Common myeloid progenitor, CD34-positive (primary cell): ENCODE measurements around the gene DENND1B.
A peak's percentile ranks its signal among the peaks of the same experiment; 100 is the strongest.

Experiments
- CTCF ChIA-PET: fragments of 350-600 bp; sonication (Branson Sonifier 250); formaldehyde crosslinking; loops from one replicate; lab custom pipeline; 2021; ENCODE audit warnings: antibody characterized with exemption; lab: Charles Lee
- POLR2A ChIA-PET: fragments of 350-600 bp; sonication (Branson Sonifier 250); formaldehyde crosslinking; loops from one replicate; lab custom pipeline; 2021; ENCODE audit warnings: antibody characterized with exemption; lab: Charles Lee
- DNase-seq, 3 donors: peaks; one replicate each; pipeline versions ENCODE4 v3.0.0 to v3.0.0-alpha.2; 2013
- H3K27ac ChIP-seq, 2 experiments: 1 replicate in 1 of 2; 2 replicates in 1 of 2; pipeline ENCODE4 v1.7.0; 2013; ENCODE audit warnings: inconsistent platforms in 2 of 2, low read length in 2 of 2, mild to moderate bottlenecking in 2 of 2, low read depth in 1 of 2, moderate library complexity in 1 of 2; ENCODE audit not compliant: severe bottlenecking in 2 of 2, insufficient read depth in 1 of 2, poor library complexity in 1 of 2
- H3K27me3 ChIP-seq, 5 experiments: replicated peaks in 2 of 5; 1 replicate in 3 of 5; 2 replicates in 2 of 5; pipeline versions ENCODE4 v1.6.1 to v1.7.0; 2013; ENCODE audit warnings: low read length in 4 of 5, mild to moderate bottlenecking in 2 of 5, moderate library complexity in 2 of 5, inconsistent platforms in 1 of 5; ENCODE audit not compliant: insufficient read depth in 5 of 5, control insufficient read depth in 4 of 5
- H3K36me3 ChIP-seq, 4 experiments: 1 replicate in 2 of 4; 2 replicates in 2 of 4; pipeline versions ENCODE4 v1.6.1 to v1.7.0; 2013; ENCODE audit warnings: low read length in 3 of 4, control low read depth in 1 of 4, mild to moderate bottlenecking in 1 of 4; ENCODE audit not compliant: control insufficient read depth in 4 of 4, insufficient read depth in 4 of 4
- H3K4me1 ChIP-seq, 4 experiments: 1 replicate in 3 of 4; 2 replicates in 1 of 4; pipeline versions ENCODE4 v1.6.1 to v1.7.1; 2013; ENCODE audit warnings: low read length in 3 of 4, mild to moderate bottlenecking in 3 of 4, control low read depth in 1 of 4, inconsistent platforms in 1 of 4, moderate library complexity in 1 of 4; ENCODE audit not compliant: control insufficient read depth in 4 of 4, insufficient read depth in 4 of 4; ENCODE audit errors: control extremely low read depth in 1 of 4
- H3K4me3 ChIP-seq, 7 experiments: 1 replicate in 4 of 7; 2 replicates in 3 of 7; pipeline versions ENCODE4 v1.5.1 to v1.7.0; 2013; ENCODE audit warnings: mild to moderate bottlenecking in 7 of 7, low read length in 6 of 7, moderate library complexity in 6 of 7, inconsistent platforms in 2 of 7, low read depth in 2 of 7, control low read depth in 1 of 7; ENCODE audit not compliant: insufficient read depth in 4 of 7, control insufficient read depth in 1 of 7; ENCODE audit errors: extremely low read depth in 1 of 7
- H3K9me3 ChIP-seq, 5 experiments: 1 replicate in 4 of 5; 2 replicates in 1 of 5; pipeline versions ENCODE4 v1.6.1 to v1.7.1; 2013; ENCODE audit warnings: low read length in 4 of 5, mild to moderate bottlenecking in 2 of 5, inconsistent platforms in 1 of 5, low read depth in 1 of 5, moderate library complexity in 1 of 5; ENCODE audit not compliant: control insufficient read depth in 4 of 5, insufficient read depth in 2 of 5; ENCODE audit errors: control extremely low read depth in 1 of 5
- WGBS: methylation state at CpG from one replicate; pipeline ENCODE4 v1.1.5; 2013; ENCODE audit not compliant: insufficient coverage; 5-methylcytosine and 5-hydroxymethylcytosine counted together

The DENND1B gene

GRCh38 chr1:197783510-197783948 is 8.2 kb upstream of the DENND1B start:
- WGBS = 71% methylated on average over 1 of the region's 1 CpG
- H3K4me3 ChIP-seq = no peak overlapping the region
- no peaks in the 10 kb centered on the region for H3K27me3 ChIP-seq
- peaks cover 0 to 7% (median 0%) of the 10 kb centered on the region in 5 experiments for H3K9me3 ChIP-seq
- POLR2A ChIA-PET = no interaction called here
- DNase-seq = no peak
- no peaks in the 10 kb centered on the region for H3K36me3 ChIP-seq
- CTCF ChIA-PET = interaction anchor here (1.0 to 1.4 kb wide), 5 partner anchors 9 to 85 kb away, joined by 3 to 5 read pairs (median 4); no protein-coding TSS in a partner anchor
- no peak overlapping the region for H3K27ac ChIP-seq
- peaks cover 6 to 22% (median 13%) of the 10 kb centered on the region in 4 experiments for H3K4me1 ChIP-seq

- WGBS = 94% methylated on average over 2 of the region's 3 CpGs
- no peaks in the 10 kb centered on the region for H3K36me3 ChIP-seq
- no peak overlapping the region for H3K4me3 ChIP-seq
- H3K9me3 ChIP-seq = peaks cover 0 to 7% (median 0%) of the 10 kb centered on the region in 5 experiments
- POLR2A ChIA-PET = no interaction called here
- no peak overlapping the region for H3K27ac ChIP-seq
- peaks cover 9 to 25% (median 16%) of the 10 kb centered on the region in 4 experiments for H3K4me1 ChIP-seq
- H3K27me3 ChIP-seq = no peaks in the 10 kb centered on the region
- CTCF ChIA-PET = interaction anchor here (1.0 to 1.4 kb wide), 4 partner anchors 10 to 86 kb away, joined by 3 to 5 read pairs (median 4); no protein-coding TSS in a partner anchor
- peak in 2 of 3 donors; percentile 49 to 69 for DNase-seq
These were observed 7.6 kb upstream of the DENND1B start for GRCh38 chr1:197782722-197783360.

GRCh38 chr1:197781968-197782721 is 6.9 kb upstream of the DENND1B start:
- ChIA-PET POLR2A (no interaction called here), CTCF (interaction anchor here (1.4 kb wide), 1 partner anchor 12 kb away, joined by 3 read pairs; no protein-coding TSS in a partner anchor)
- no peak overlapping the region for H3K27ac ChIP-seq

GRCh38 chr1:197779921-197780320 is 4.6 kb upstream of the DENND1B start:
- Histone ChIP-seq H3K4me1 (peaks cover 25 to 45% (median 35%) of the 10 kb centered on the region in 4 experiments), H3K27ac (no peak overlapping the region), H3K4me3 (no peak overlapping the region), H3K9me3 (peaks cover 0 to 7% (median 0%) of the 10 kb centered on the region in 5 experiments), H3K36me3 (no peaks in the 10 kb centered on the region), H3K27me3 (no peaks in the 10 kb centered on the region)
- ChIA-PET POLR2A (no interaction called here), CTCF (no interaction called here)
- DNase-seq = no peak

More at GRCh38 chr1:197781968-197782721, 6.9 kb upstream of the DENND1B start:
- no CpG with 5 or more reads among the region's 2 CpGs for WGBS
- Histone ChIP-seq H3K36me3 (no peaks in the 10 kb centered on the region), H3K9me3 (peaks cover 0 to 7% (median 0%) of the 10 kb centered on the region in 5 experiments), H3K4me3 (no peak overlapping the region), H3K27me3 (no peaks in the 10 kb centered on the region), H3K4me1 (peaks cover 9 to 27% (median 19%) of the 10 kb centered on the region in 4 experiments)
- peak in 2 of 3 donors; percentile 75 to 87 for DNase-seq

GRCh38 chr1:197778366-197778945 is 3.2 kb upstream of the DENND1B start:
- Histone ChIP-seq H3K36me3 (no peaks in the 10 kb centered on the region), H3K9me3 (peaks cover 0 to 7% (median 0%) of the 10 kb centered on the region in 5 experiments), H3K27ac (no peak overlapping the region), H3K27me3 (no peaks in the 10 kb centered on the region), H3K4me3 (peak overlapping the region in 1 of 7 experiments; percentile 19), H3K4me1 (peaks cover 25 to 51% (median 39%) of the 10 kb centered on the region in 4 experiments)
- 100% methylated on average over 2 of the region's 4 CpGs for WGBS
- DNase-seq = peak in 2 of 3 donors; percentile 60 to 71
- ChIA-PET CTCF (interaction anchor here (0.7 kb wide), 1 partner anchor 124 kb away, joined by 3 read pairs; no protein-coding TSS in a partner anchor), POLR2A (no interaction called here)

- H3K4me3 ChIP-seq = peak overlapping the region in 2 of 7 experiments; percentile 2 to 89
- ChIA-PET POLR2A (interaction anchor here (0.6 to 1.1 kb wide), 3 partner anchors 11 to 15 kb away, joined by 3 read pairs; no protein-coding TSS in a partner anchor), CTCF (interaction anchor here (1.0 to 1.8 kb wide), 2 partner anchors 17 to 83 kb away, joined by 3 to 8 read pairs; no protein-coding TSS in a partner anchor)
- H3K27ac ChIP-seq = peak overlapping the region; percentile 11 to 87
- 100% methylated on average over 1 of the region's 3 CpGs for WGBS
- H3K36me3 ChIP-seq = peaks cover 0 to 5% (median 0%) of the 10 kb centered on the region in 4 experiments
- DNase-seq = peak; percentile 61 to 93 (median 86)
- H3K4me1 ChIP-seq = peaks cover 34 to 55% (median 41%) of the 10 kb centered on the region in 4 experiments
- H3K27me3 ChIP-seq = no peaks in the 10 kb centered on the region
- H3K9me3 ChIP-seq = peaks cover 0 to 7% (median 0%) of the 10 kb centered on the region in 5 experiments
These were observed 1.2 kb upstream of the DENND1B start for GRCh38 chr1:197776351-197777105.
